Omental fat pad (tissue), 4 donors: ENCODE results near the gene SLC2A11. TPM values are rescaled to one million over a fixed set of nuclear protein-coding genes. Genes with fewer than 3 reads are reported as not detected.

Experiments
- ATAC-seq: fragments of 150-250 bp; one replicate; pipeline ENCODE4 v1.9.1; 2016; ENCODE audit warnings: mild to moderate bottlenecking, moderate library complexity; ENCODE audit not compliant: low FRiP score
- DNase-seq: peaks from one replicate; pipeline ENCODE4 v3.0.0-alpha.2; 2019; ENCODE audit warnings: low spot score
- CTCF ChIP-seq, 3 donors: fragments of 450-650 bp; IDR thresholded peaks; one replicate each; pipeline ENCODE4 v1.5.1; 2016 to 2017; ENCODE audit warnings: antibody characterized with exemption in 3 of 3, mild to moderate bottlenecking in 3 of 3, moderate library complexity in 2 of 3
- total RNA-seq, 4 donors: library from RNA; depleted of rRNA; stranded (reverse); fragments of >200 nt; gene quantifications; one replicate each; pipeline ENCODE4 v1.1.0, GENCODE V29; 2016

Gene SLC2A11
- total RNA-seq, 4 donors from 2014 or later: 3.1 to 9.2 (median 7.5) TPM

GRCh38 chr22:23841736-23842445 lies 15.8 kb upstream of the SLC2A11 start:
- TF ChIP-seq CTCF (IDR thresholded peaks at IDR 0.05): no peak
- ATAC-seq: no peak
- no peak for DNase-seq

- DNase-seq (no peak), ATAC-seq (no peak)
- TF ChIP-seq CTCF (IDR thresholded peaks at IDR 0.05): no peak
These were observed 15.1 kb upstream of the SLC2A11 start for GRCh38 chr22:23842599-23842998.

GRCh38 chr22:23844739-23845202 lies 12.9 kb upstream of the SLC2A11 start:
- TF ChIP-seq CTCF (IDR thresholded peaks at IDR 0.05): no peak
- DNase-seq: no peak
- ATAC-seq: no peak

- ATAC-seq (no peak), DNase-seq (no peak)
- no peak for TF ChIP-seq CTCF (IDR thresholded peaks at IDR 0.05)
These were observed 12.2 kb upstream of the SLC2A11 start for GRCh38 chr22:23845265-23846080.

- DNase-seq (no peak), ATAC-seq (no peak)
- no peak for TF ChIP-seq CTCF (IDR thresholded peaks at IDR 0.05)
These were observed 11.6 kb upstream of the SLC2A11 start for GRCh38 chr22:23846081-23846469.

GRCh38 chr22:23847310-23847920 lies 10.3 kb upstream of the SLC2A11 start:
- TF ChIP-seq CTCF (IDR thresholded peaks at IDR 0.05): no peak
- no peak for ATAC-seq

More at GRCh38 chr22:23847310-23847920, 10.3 kb upstream of the SLC2A11 start:
- DNase-seq: no peak
